ENCODE results near the gene SMOC2. TPM values are rescaled to one million over a fixed set of nuclear protein-coding genes. Genes with fewer than 3 reads are reported as not detected.

SMOC2 gene
- total RNA-seq, 1 experiment from 2014 or later, result 2.1 TPM

DNA sequence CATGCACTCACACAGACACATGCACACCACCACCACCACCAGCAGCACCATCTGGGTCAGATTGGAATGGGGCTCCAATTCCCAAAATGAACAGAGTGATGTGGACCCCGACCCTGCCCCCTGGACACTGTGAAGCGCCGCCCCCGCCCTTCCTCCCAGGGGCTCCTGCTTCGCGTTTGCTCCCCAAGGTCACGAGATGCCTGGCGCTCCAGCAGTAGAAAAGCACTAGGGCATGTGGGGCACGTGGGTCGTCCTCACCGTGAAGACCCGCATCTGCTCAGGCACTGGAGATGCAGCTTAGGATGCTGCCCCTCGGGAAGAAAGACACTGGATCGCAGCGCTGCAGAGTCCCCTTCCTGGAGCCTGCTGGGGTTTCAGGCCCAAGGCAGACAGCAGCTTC is 184.0 kb downstream of the SMOC2 start:
- H3K27me3 ChIP-seq (ENCODE audit: insufficient read depth, low read length), result no peaks in the 10 kb centered on the region
- H2AK5ac ChIP-seq (ENCODE audit: insufficient read length, low read length), result no peak overlapping the region
- WGBS (ENCODE audit: extremely low coverage, insufficient read length, low lambda C conversion rate), result no CpG with 5 or more reads among the region's 15 CpGs
- H3K79me1 ChIP-seq (ENCODE audit: insufficient read depth, low read depth, low read length, poor library complexity, severe bottlenecking), result no peaks in the 10 kb centered on the region
- peaks cover under 1 to 4% of the 10 kb centered on the region in 2 experiments; a peak in 2 of 4 replicates for H3K4me1 Mint-ChIP-seq
- no peak overlapping the region for H3T11ph ChIP-seq (ENCODE audit: low read length)
- no peak overlapping the region for H2BK12ac ChIP-seq (ENCODE audit: insufficient read length, low read depth, low read length)
- H3K23ac ChIP-seq (ENCODE audit: insufficient read length, low read depth, low read length), result no peak overlapping the region
- H2BK15ac ChIP-seq (ENCODE audit: low read depth, low read length), result no peak overlapping the region
- H2BK20ac ChIP-seq (ENCODE audit: low read depth, low read length, poor library complexity, severe bottlenecking), result no peak overlapping the region
- TF ChIP-seq, protein P1, sequence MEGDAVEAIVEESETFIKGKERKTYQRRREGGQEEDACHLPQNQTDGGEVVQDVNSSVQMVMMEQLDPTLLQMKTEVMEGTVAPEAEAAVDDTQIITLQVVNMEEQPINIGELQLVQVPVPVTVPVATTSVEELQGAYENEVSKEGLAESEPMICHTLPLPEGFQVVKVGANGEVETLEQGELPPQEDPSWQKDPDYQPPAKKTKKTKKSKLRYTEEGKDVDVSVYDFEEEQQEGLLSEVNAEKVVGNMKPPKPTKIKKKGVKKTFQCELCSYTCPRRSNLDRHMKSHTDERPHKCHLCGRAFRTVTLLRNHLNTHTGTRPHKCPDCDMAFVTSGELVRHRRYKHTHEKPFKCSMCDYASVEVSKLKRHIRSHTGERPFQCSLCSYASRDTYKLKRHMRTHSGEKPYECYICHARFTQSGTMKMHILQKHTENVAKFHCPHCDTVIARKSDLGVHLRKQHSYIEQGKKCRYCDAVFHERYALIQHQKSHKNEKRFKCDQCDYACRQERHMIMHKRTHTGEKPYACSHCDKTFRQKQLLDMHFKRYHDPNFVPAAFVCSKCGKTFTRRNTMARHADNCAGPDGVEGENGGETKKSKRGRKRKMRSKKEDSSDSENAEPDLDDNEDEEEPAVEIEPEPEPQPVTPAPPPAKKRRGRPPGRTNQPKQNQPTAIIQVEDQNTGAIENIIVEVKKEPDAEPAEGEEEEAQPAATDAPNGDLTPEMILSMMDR (conservative IDR thresholded peaks at IDR 0.05), result no peak
- H3K9ac ChIP-seq (ENCODE audit: extremely low read depth, insufficient read length, low read length), result no peak overlapping the region
- no peak overlapping the region for H4K91ac ChIP-seq (ENCODE audit: insufficient read length, low read depth, low read length)
- H3K56ac ChIP-seq (ENCODE audit: insufficient read length, low read depth, low read length), result no peak overlapping the region
- H3K4me1 ChIP-seq (ENCODE audit: insufficient read depth, low read length), result no peaks in the 10 kb centered on the region
- no peak overlapping the region for H3K14ac ChIP-seq (ENCODE audit: insufficient read depth, low read length)
- no peak overlapping the region for H3K4me2 ChIP-seq (ENCODE audit: insufficient read depth, insufficient read length, low read length)
- no peak overlapping the region for H3K4me3 Mint-ChIP-seq
- H3K36me3 Mint-ChIP-seq (ENCODE audit: insufficient read depth in 1 of 3, low read depth in 3 of 3), result peaks cover 0 to 6% (median 0%) of the 10 kb centered on the region in 3 experiments; a peak in 1 of 7 replicates
- H4K5ac ChIP-seq (ENCODE audit: insufficient read length, low read depth, low read length), result no peak overlapping the region
- DNase-seq, result no peak
- H3K9me3 Mint-ChIP-seq, result peaks cover 7 to 9% of the 10 kb centered on the region in 2 experiments
- no peak overlapping the region for H2AFZ ChIP-seq (ENCODE audit: low read length)
- no peaks in the 10 kb centered on the region for H3K23me2 ChIP-seq (ENCODE audit: insufficient read length, low read depth, low read length, poor library complexity, severe bottlenecking)
- no peak overlapping the region for H3K27ac Mint-ChIP-seq
- H3K18ac ChIP-seq (ENCODE audit: insufficient read length, low read depth, low read length), result no peak overlapping the region
- H4K8ac ChIP-seq (replicated peaks; ENCODE audit: insufficient read length, low read depth, low read length), result no peak overlapping the region
- no peak overlapping the region for H2BK5ac ChIP-seq (ENCODE audit: insufficient read length, low read length)
- H3K4ac ChIP-seq (ENCODE audit: low read depth, low read length), result no peak overlapping the region
- H3K27me3 Mint-ChIP-seq (ENCODE audit: low read depth), result peaks cover 6% of the 10 kb centered on the region
- no peak overlapping the region for H2BK120ac ChIP-seq (ENCODE audit: low read depth, low read length, poor library complexity, severe bottlenecking)
- H3K27ac ChIP-seq (ENCODE audit: insufficient read length, low read depth, low read length), result no peak overlapping the region
- H4K20me1 ChIP-seq (ENCODE audit: control insufficient read depth, insufficient read depth, insufficient read length), result no peaks in the 10 kb centered on the region
- H3K79me2 ChIP-seq (ENCODE audit: insufficient read depth, low read length), result no peaks in the 10 kb centered on the region
- no peaks in the 10 kb centered on the region for H3K9me3 ChIP-seq (ENCODE audit: control insufficient read depth, low read depth, low read length)
